ENCODE data around the gene LRRC49. TPM values are rescaled to one million over a fixed set of nuclear protein-coding genes. Genes with fewer than 3 reads are reported as not detected.

Gene LRRC49
- polyA plus RNA-seq, 2 of the 4 experiments (the other 2 are of a cell fraction) = 10.0 to 14.3 TPM

- peak; percentile 64 to 72 for ATAC-seq
- DNase-seq (ENCODE audit: low read depth in 1 of 2, low spot score in 1 of 2) = peak; percentile 40 to 72
- Histone ChIP-seq H3K9me3 (no peaks in the 10 kb centered on the region), H3K4me1 (peaks cover 12% of the 10 kb centered on the region), H3K27ac (peak overlapping the region; percentile 85 to 91), H3K4me3 (peak overlapping the region; percentile 73), H3K4me2 (peak overlapping the region; percentile 68)
- peak; percentile 83 to 85 for TF ChIP-seq RAD21 (conservative IDR thresholded peaks at IDR 0.05 in 1 of 2, IDR thresholded peaks at IDR 0.05 in 1 of 2)
- 0 out of 2 replicates have a peak, but pooled peaks have one; percentile 4 for TF ChIP-seq KDM1A (IDR thresholded peaks at IDR 0.05; ENCODE audit: low read depth)
- TF ChIP-seq, protein P1, sequence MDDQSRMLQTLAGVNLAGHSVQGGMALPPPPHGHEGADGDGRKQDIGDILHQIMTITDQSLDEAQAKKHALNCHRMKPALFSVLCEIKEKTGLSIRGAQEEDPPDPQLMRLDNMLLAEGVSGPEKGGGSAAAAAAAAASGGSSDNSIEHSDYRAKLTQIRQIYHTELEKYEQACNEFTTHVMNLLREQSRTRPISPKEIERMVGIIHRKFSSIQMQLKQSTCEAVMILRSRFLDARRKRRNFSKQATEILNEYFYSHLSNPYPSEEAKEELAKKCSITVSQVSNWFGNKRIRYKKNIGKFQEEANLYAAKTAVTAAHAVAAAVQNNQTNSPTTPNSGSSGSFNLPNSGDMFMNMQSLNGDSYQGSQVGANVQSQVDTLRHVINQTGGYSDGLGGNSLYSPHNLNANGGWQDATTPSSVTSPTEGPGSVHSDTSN (IDR thresholded peaks at IDR 0.05) = no peak
- TF ChIP-seq SMC3 (IDR thresholded peaks at IDR 0.05) = peak; percentile 71
- no peak for TF ChIP-seq ESRRA (IDR thresholded peaks at IDR 0.05; ENCODE audit: borderline replicate concordance, low read length)
- TF ChIP-seq MYC (IDR thresholded peaks at IDR 0.05; ENCODE audit: borderline replicate concordance, low read length) = no peak
- no peak for TF ChIP-seq BHLHE40 (IDR thresholded peaks at IDR 0.05; ENCODE audit: low read depth, low read length)
- TF ChIP-seq NR3C1 (IDR thresholded peaks at IDR 0.05) = no peak
- TF ChIP-seq CTCF (IDR thresholded peaks at IDR 0.05) = peak; percentile 85
- no peak for TF ChIP-seq ELK1 (IDR thresholded peaks at IDR 0.05; ENCODE audit: low read depth, low read length)
- peak; percentile 90 for TF ChIP-seq KDM5A (IDR thresholded peaks at IDR 0.05)
- TF ChIP-seq FOXS1 (CRISPR knock-in tag; IDR thresholded peaks at IDR 0.05) = no peak
- TF ChIP-seq HOXA7 (CRISPR knock-in tag; IDR thresholded peaks at IDR 0.05) = no peak
- CTCF ChIA-PET = interaction anchor here (0.6 to 2.9 kb wide), 27 partner anchors 8 to 1263 kb away, joined by 3 to 12 read pairs (median 3); partner anchors contain the start of gene THSD4
- peak; percentile 95 for FAIRE-seq
- 5% methylated on average over 10 of the region's 10 CpGs for WGBS (ENCODE audit: missing lambda C conversion rate)
- POLR2A ChIA-PET = interaction anchor here (0.9 kb wide), 1 partner anchor 41 kb away, joined by 3 read pairs; no protein-coding TSS in a partner anchor
Observed at GRCh38 chr15:70892912-70893560, 410 bp downstream of the LRRC49 start.

DNA sequence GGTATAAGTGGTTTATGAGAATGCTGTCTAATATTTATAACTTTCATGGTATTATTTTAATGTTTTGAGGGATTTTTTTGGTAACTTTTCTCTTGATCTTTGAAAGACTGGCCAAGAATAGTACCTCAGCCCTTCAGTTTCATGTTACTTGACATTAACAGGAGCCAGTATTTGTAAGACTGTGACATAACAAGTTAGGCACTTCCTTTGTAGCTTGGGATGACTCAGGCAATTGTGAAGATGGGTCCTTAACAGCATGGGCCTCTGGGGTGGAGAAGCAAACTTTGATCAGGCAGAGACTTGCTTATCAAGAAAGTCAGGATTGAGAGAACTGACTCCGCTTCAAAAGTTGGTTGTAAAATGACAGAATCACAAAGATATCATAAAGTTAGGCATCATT is 9.5 kb downstream of the LRRC49 start:
- FAIRE-seq = peak; percentile 81
- TF ChIP-seq MAFK (IDR thresholded peaks at IDR 0.05; ENCODE audit: partially characterized antibody) = peak; percentile 13
- TF ChIP-seq, protein P1 (IDR thresholded peaks at IDR 0.05) = no peak
- CTCF ChIA-PET = no interaction called here
- H3K9me3 ChIP-seq = peaks cover 4% of the 10 kb centered on the region
- H3K4me1 ChIP-seq = peaks cover 9% of the 10 kb centered on the region; the same call in 2 of the 3 replicates
- H3K27ac ChIP-seq = peak overlapping the region in 1 of 2 experiments; percentile 42; a peak in 3 of 6 replicates
- H3K4me2 ChIP-seq = 0 out of 3 replicates have a peak overlapping the region, but pooled peaks have one; percentile 3
- peak in 1 of 2 experiments; percentile 63 for DNase-seq (ENCODE audit: low read depth in 1 of 2, low spot score in 1 of 2)
- POLR2A ChIA-PET = no interaction called here
- 97% methylated on average over 1 of the region's 1 CpG for WGBS (ENCODE audit: missing lambda C conversion rate)
- ATAC-seq = peak; percentile 30 to 68; a peak in 4 of 6 replicates
- H3K4me3 ChIP-seq = no peak overlapping the region

- ATAC-seq = no peak
Observed at GRCh38 chr15:70906842-70907241, 14.2 kb downstream of the LRRC49 start.

More at GRCh38 chr15:70906842-70907241, 14.2 kb downstream of the LRRC49 start:
- CTCF ChIA-PET = interaction anchor here (0.9 to 1.8 kb wide), 4 partner anchors 32 to 537 kb away, joined by 3 to 5 read pairs (median 4); no protein-coding TSS in a partner anchor
- peaks cover 23% of the 10 kb centered on the region for H3K9me3 ChIP-seq
- DNase-seq (ENCODE audit: low read depth in 1 of 2, low spot score in 1 of 2) (no peak), FAIRE-seq (peak; percentile 39)
- H3K27ac ChIP-seq = no peak overlapping the region
- TF ChIP-seq CEBPB (IDR thresholded peaks at IDR 0.05) (no peak), HOXB13 (CRISPR knock-in tag; IDR thresholded peaks at IDR 0.05; ENCODE audit: low read depth) (no peak), TP53 (CRISPR knock-in tag; IDR thresholded peaks at IDR 0.05) (no peak), POLR2A (IDR thresholded peaks at IDR 0.05; ENCODE audit: low read length) (no peak), RCOR1 (IDR thresholded peaks at IDR 0.05; ENCODE audit: low read depth, low read length) (no peak), GATA3 (IDR thresholded peaks at IDR 0.05; ENCODE audit: borderline replicate concordance) (no peak), FOSB (CRISPR knock-in tag; IDR thresholded peaks at IDR 0.05) (no peak), KDM5A (IDR thresholded peaks at IDR 0.05) (no peak), KDM1A (IDR thresholded peaks at IDR 0.05; ENCODE audit: low read depth) (no peak)
- no peak overlapping the region for H3K4me2 ChIP-seq
- H3K4me1 ChIP-seq = peaks cover 8% of the 10 kb centered on the region; the same call in 2 of the 3 replicates
- H3K4me3 ChIP-seq = no peak overlapping the region
- POLR2A ChIA-PET = no interaction called here

Measured in A549 (cell line).